Osteoblast (primary cell): Measurements from ENCODE around the gene PLLP. TPM values are rescaled to one million over a fixed set of nuclear protein-coding genes. Genes with fewer than 3 reads are reported as not detected.

Experiments
- DNase-seq: peaks from one replicate; pipeline ENCODE4 v3.0.0; 2011; ENCODE audit warnings: low spot score, mixed read lengths; ENCODE audit not compliant: insufficient read length; ENCODE audit errors: missing footprints
- H2AFZ ChIP-seq: 2 replicates; pipeline ENCODE4 v1.6.0; 2011; ENCODE audit warnings: mild to moderate bottlenecking, low read length
- H3K27ac ChIP-seq: 2 replicates; pipeline ENCODE4 v1.5.1; 2011; ENCODE audit warnings: mild to moderate bottlenecking, low read depth, low read length, moderate library complexity
- H3K27me3 ChIP-seq: 2 replicates; pipeline ENCODE4 v1.6.0; 2012; ENCODE audit warnings: mild to moderate bottlenecking, control low read depth, inconsistent platforms, low read length, moderate library complexity; ENCODE audit not compliant: insufficient read depth
- H3K36me3 ChIP-seq: 2 replicates; pipeline ENCODE4 v1.5.1; 2011; ENCODE audit warnings: mild to moderate bottlenecking, low read length, control low read depth, moderate library complexity; ENCODE audit not compliant: insufficient read depth
- H3K4me1 ChIP-seq: 2 replicates; pipeline ENCODE4 v1.5.1; 2011; ENCODE audit warnings: mild to moderate bottlenecking, low read length, control low read depth, moderate library complexity; ENCODE audit not compliant: insufficient read depth
- H3K4me2 ChIP-seq: 2 replicates; pipeline ENCODE4 v1.6.0; 2011; ENCODE audit warnings: mild to moderate bottlenecking, low read length; ENCODE audit not compliant: insufficient read depth
- H3K4me3 ChIP-seq: fragments of 200-600 bp; sonication (generic); 3 replicates; pipeline ENCODE4 v1.5.1; 2012; ENCODE audit warnings: mild to moderate bottlenecking, low read length, inconsistent platforms; ENCODE audit not compliant: insufficient read depth
- H3K79me2 ChIP-seq: 2 replicates; pipeline ENCODE4 v1.6.0; 2012; ENCODE audit warnings: mild to moderate bottlenecking, low read length, control low read depth, inconsistent platforms; ENCODE audit not compliant: insufficient read depth
- H3K9me3 ChIP-seq: 2 replicates; pipeline ENCODE4 v1.5.1; 2011; ENCODE audit warnings: low read depth, low read length, control low read depth
- H4K20me1 ChIP-seq: 2 replicates; pipeline ENCODE4 v1.6.0; 2012; ENCODE audit warnings: mild to moderate bottlenecking, low read length, control low read depth; ENCODE audit not compliant: insufficient read depth
- total RNA-seq: library from RNA; depleted of rRNA; stranded (reverse); fragments of >200 nt; gene quantifications from 2 replicates; pipeline ENCODE4 v1.2.3, GENCODE V29; 2012
- TF ChIP-seq, protein P1 (sequence below): IDR thresholded peaks from 2 replicates; pipeline ENCODE4 v1.5.1; 2011; ENCODE audit warnings: mild to moderate bottlenecking, low read depth, low read length, moderate library complexity; ENCODE audit errors: extremely low read depth

PLLP gene
- total RNA-seq, 1 donor = under 0.01 TPM

- TF ChIP-seq, protein P1, sequence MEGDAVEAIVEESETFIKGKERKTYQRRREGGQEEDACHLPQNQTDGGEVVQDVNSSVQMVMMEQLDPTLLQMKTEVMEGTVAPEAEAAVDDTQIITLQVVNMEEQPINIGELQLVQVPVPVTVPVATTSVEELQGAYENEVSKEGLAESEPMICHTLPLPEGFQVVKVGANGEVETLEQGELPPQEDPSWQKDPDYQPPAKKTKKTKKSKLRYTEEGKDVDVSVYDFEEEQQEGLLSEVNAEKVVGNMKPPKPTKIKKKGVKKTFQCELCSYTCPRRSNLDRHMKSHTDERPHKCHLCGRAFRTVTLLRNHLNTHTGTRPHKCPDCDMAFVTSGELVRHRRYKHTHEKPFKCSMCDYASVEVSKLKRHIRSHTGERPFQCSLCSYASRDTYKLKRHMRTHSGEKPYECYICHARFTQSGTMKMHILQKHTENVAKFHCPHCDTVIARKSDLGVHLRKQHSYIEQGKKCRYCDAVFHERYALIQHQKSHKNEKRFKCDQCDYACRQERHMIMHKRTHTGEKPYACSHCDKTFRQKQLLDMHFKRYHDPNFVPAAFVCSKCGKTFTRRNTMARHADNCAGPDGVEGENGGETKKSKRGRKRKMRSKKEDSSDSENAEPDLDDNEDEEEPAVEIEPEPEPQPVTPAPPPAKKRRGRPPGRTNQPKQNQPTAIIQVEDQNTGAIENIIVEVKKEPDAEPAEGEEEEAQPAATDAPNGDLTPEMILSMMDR = no peak
- H3K27ac ChIP-seq = no peak overlapping the region
- DNase-seq = no peak
Observed at GRCh38 chr16:57261806-57262205, 22.7 kb downstream of the PLLP start.

GRCh38 chr16:57260294-57260929, 24.1 kb downstream of the PLLP start:
- TF ChIP-seq, protein P1 = no peak

More at GRCh38 chr16:57261806-57262205, 22.7 kb downstream of the PLLP start:
- Histone ChIP-seq H3K4me2 (no peak overlapping the region), H3K79me2 (no peaks in the 10 kb centered on the region), H4K20me1 (no peaks in the 10 kb centered on the region), H3K36me3 (no peaks in the 10 kb centered on the region), H3K9me3 (no peaks in the 10 kb centered on the region), H3K4me1 (peaks cover 4% of the 10 kb centered on the region), H3K4me3 (no peak overlapping the region), H2AFZ (no peak overlapping the region), H3K27me3 (peaks cover 3% of the 10 kb centered on the region)

DNA sequence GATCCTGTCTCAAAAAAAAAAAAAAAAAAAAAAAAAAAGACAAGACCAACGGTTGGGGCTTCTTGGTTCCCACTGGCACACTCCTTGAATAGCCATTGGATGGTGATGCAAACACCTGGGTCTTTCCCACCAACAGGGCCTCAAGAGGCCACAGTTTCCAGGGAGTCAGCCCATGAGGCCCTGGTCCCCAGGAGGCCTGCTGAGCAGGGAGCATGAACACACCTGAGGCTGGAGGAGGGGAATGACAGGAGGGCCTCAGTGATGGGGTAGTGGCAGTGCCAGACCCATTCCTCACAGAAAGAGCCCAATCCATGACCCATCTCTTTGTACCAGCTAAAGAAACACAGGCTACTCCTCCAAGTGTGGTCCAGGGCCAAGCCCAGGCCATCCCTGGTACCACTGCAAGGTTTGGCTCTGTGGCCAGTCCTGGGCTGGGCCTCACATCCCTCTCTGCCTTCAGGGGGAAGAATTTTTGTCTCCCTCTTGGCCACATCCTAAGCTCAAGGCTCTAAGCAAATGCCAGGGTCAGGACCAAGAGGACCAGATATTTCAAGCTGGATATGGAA, 25.5 kb downstream of the PLLP start:
- Histone ChIP-seq H4K20me1 (no peaks in the 10 kb centered on the region), H3K27me3 (no peaks in the 10 kb centered on the region), H3K79me2 (no peaks in the 10 kb centered on the region), H2AFZ (no peak overlapping the region), H3K4me1 (peaks cover 4% of the 10 kb centered on the region), H3K36me3 (peaks cover 5% of the 10 kb centered on the region), H3K4me3 (no peak overlapping the region), H3K4me2 (no peak overlapping the region), H3K9me3 (no peaks in the 10 kb centered on the region), H3K27ac (no peak overlapping the region)
- peak; percentile 19 for DNase-seq
- TF ChIP-seq, protein P1 = no peak

More at GRCh38 chr16:57260294-57260929, 24.1 kb downstream of the PLLP start:
- peak overlapping the region; percentile 76 for H2AFZ ChIP-seq
- H3K9me3 ChIP-seq = no peaks in the 10 kb centered on the region
- peaks cover 4% of the 10 kb centered on the region for H3K4me1 ChIP-seq
- no peaks in the 10 kb centered on the region for H3K27me3 ChIP-seq
- no peaks in the 10 kb centered on the region for H3K79me2 ChIP-seq
- H3K36me3 ChIP-seq = no peaks in the 10 kb centered on the region
- peak; percentile 98 for DNase-seq
- H4K20me1 ChIP-seq = no peaks in the 10 kb centered on the region
- peak overlapping the region; percentile 58 for H3K4me3 ChIP-seq
- peak overlapping the region; percentile 81 for H3K4me2 ChIP-seq
- H3K27ac ChIP-seq = peak overlapping the region; percentile 14

DNA sequence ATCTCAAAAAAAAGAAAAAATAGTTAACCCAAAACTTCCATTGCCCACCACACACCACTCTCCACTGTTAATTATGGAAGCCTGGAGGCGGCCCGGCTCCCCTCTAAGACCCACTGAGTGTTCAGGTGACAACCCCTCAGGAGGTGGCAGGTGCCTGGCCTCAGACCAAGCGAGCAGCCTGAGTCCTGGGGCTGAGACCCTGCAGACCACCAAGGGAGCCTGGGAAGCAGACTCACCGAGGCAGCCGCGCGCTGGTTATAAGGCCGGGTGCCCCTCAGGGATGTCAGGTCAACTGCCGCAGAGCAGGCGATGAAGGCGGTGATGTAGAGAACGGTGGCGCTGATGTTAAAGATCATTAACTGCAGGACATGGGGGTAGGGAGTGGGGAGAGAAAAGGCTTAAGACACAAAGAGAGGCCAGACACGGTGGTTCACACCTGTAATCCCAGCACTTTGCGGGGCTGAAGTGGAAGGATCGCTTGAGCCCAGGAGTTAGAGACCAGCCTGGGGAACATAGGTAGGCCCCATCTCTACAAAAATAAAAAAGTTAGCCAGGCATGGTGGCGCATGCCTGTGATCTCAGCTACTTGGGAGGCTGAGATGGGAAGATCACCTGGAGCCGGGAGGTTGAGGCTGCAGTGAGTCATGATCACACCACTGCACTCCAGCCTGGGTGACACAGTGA, 26.1 kb downstream of the PLLP start:
- H3K4me1 ChIP-seq = peaks cover 4% of the 10 kb centered on the region
- H3K4me2 ChIP-seq = no peak overlapping the region
- no peak overlapping the region for H3K27ac ChIP-seq
- DNase-seq = peak; percentile 9
- H2AFZ ChIP-seq = no peak overlapping the region
- H3K36me3 ChIP-seq = peaks cover 5% of the 10 kb centered on the region
- TF ChIP-seq, protein P1 = no peak
- no peaks in the 10 kb centered on the region for H4K20me1 ChIP-seq
- no peaks in the 10 kb centered on the region for H3K79me2 ChIP-seq
- H3K27me3 ChIP-seq = no peaks in the 10 kb centered on the region
- H3K9me3 ChIP-seq = no peaks in the 10 kb centered on the region
- H3K4me3 ChIP-seq = no peak overlapping the region
